Natural killer cell (primary cell): ENCODE data around the gene FAT4. TPM values are rescaled to one million over a fixed set of nuclear protein-coding genes. Genes with fewer than 3 reads are reported as not detected.

ENCODE experiments used
- ATAC-seq, 3 donors: fragments of 150-1000 bp in 2 of 3; fragments of 200-7000 bp in 1 of 3; cut with Tn5 transposase; 1 replicate in 1 of 3; 2 replicates in 2 of 3; pipeline ENCODE4 v1.10.0; 2021; ENCODE audit warnings: mild to moderate bottlenecking in 2 of 3, moderate library complexity in 2 of 3
- DNase-seq, 2 donors: peaks; one replicate each; pipeline versions ENCODE4 v3.0.0 to v3.0.0-alpha.2; 2013 to 2021; ENCODE audit warnings: mixed read lengths in 1 of 2
- H3K27ac ChIP-seq: one replicate; pipeline ENCODE4 v1.5.1; 2013; ENCODE audit warnings: mild to moderate bottlenecking, low read length
- H3K27me3 ChIP-seq: one replicate; pipeline ENCODE4 v1.6.1; 2013; ENCODE audit warnings: low read length; ENCODE audit not compliant: control insufficient read depth, insufficient read depth
- H3K36me3 ChIP-seq: one replicate; pipeline ENCODE4 v1.6.1; 2013; ENCODE audit warnings: low read length; ENCODE audit not compliant: control insufficient read depth, insufficient read depth
- H3K4me1 ChIP-seq: one replicate; pipeline ENCODE4 v1.6.1; 2013; ENCODE audit warnings: low read length; ENCODE audit not compliant: control insufficient read depth, insufficient read depth
- H3K4me3 ChIP-seq: one replicate; pipeline ENCODE4 v1.5.1; 2013; ENCODE audit warnings: low read length
- H3K9me3 ChIP-seq: one replicate; pipeline ENCODE4 v1.6.1; 2013; ENCODE audit warnings: low read length; ENCODE audit not compliant: control insufficient read depth, insufficient read depth
- H3K27ac Mint-ChIP-seq, 2 donors: one replicate each; pipeline ENCODE4 v1.8.0; 2022; ENCODE audit warnings: mild to moderate bottlenecking in 2 of 2, mixed read lengths in 2 of 2, moderate library complexity in 1 of 2
- H3K27me3 Mint-ChIP-seq, 2 donors: one replicate each; pipeline ENCODE4 v1.8.0; 2022; ENCODE audit warnings: low read depth in 2 of 2, mixed read lengths in 2 of 2
- H3K36me3 Mint-ChIP-seq: one replicate; pipeline ENCODE4 v1.8.0; 2022; ENCODE audit warnings: mixed read lengths
- H3K4me1 Mint-ChIP-seq, 2 donors: one replicate each; pipeline ENCODE4 v1.8.0; 2022; ENCODE audit warnings: mixed read lengths in 2 of 2
- H3K4me3 Mint-ChIP-seq: one replicate; pipeline ENCODE4 v1.8.0; 2022; ENCODE audit warnings: mild to moderate bottlenecking, moderate library complexity, mixed read lengths
- H3K9me3 Mint-ChIP-seq, 2 donors: one replicate each; pipeline ENCODE4 v1.8.0; 2022; ENCODE audit warnings: mixed read lengths in 2 of 2
- CTCF ChIP-seq: fragments of 200-600 bp; IDR thresholded peaks from one replicate; pipeline ENCODE4 v1.8.0; 2022; ENCODE audit warnings: antibody characterized with exemption
- WGBS: methylation state at CpG from one replicate; pipeline ENCODE4 v1.1.7; 2013; ENCODE audit warnings: missing lambda C conversion rate; ENCODE audit not compliant: insufficient coverage; 5-methylcytosine and 5-hydroxymethylcytosine counted together
- intact Hi-C: fragments of 100-400 bp; cut with micrococcal nuclease; formaldehyde crosslinking; loops from one replicate; pipeline ENCODE4 v1.14.2; 2022
- total RNA-seq, 4 donors: library from RNA; stranded (reverse); fragments of 120-200 nt in 1 of 4; gene quantifications; one replicate each; pipeline versions ENCODE4 v1.2.3 to v1.2.4, GENCODE V29; 2013 to 2022

FAT4 gene
- total RNA-seq, 3 donors from 2014 or later (not counting 1 experiment from before 2014, with no cell fraction given), result 4.5 to 8.0 (median 5.1) TPM

GRCh38 chr4:125344198-125344597 lies 29.4 kb downstream of the FAT4 start:
- whole genome bisulfite sequencing, result no CpG with 5 or more reads among the region's 2 CpGs
- H3K9me3 Mint-ChIP-seq, result peaks cover 0 to 2% of the 10 kb centered on the region in 2 donors

GRCh38 chr4:125346616-125347015 lies 31.9 kb downstream of the FAT4 start:
- Histone ChIP-seq H3K4me1 (no peaks in the 10 kb centered on the region), H3K9me3 (no peaks in the 10 kb centered on the region), H3K36me3 (no peaks in the 10 kb centered on the region), H3K27me3 (no peaks in the 10 kb centered on the region), H3K27ac (no peak overlapping the region), H3K4me3 (no peak overlapping the region)
- no peaks in the 10 kb centered on the region for H3K36me3 Mint-ChIP-seq
- TF ChIP-seq CTCF, result no peak
- 77% methylated on average over 4 of the region's 4 CpGs for WGBS
- DNase-seq (no peak), ATAC-seq (no peak)
- H3K27ac Mint-ChIP-seq, result no peak overlapping the region
- H3K9me3 Mint-ChIP-seq, result peaks cover 0 to 2% of the 10 kb centered on the region in 2 donors
- no peaks in the 10 kb centered on the region for H3K27me3 Mint-ChIP-seq
- intact Hi-C loops, result no loop called here
- H3K4me3 Mint-ChIP-seq, result no peak overlapping the region
- no peaks in the 10 kb centered on the region for H3K4me1 Mint-ChIP-seq

More at GRCh38 chr4:125344198-125344597, 29.4 kb downstream of the FAT4 start:
- Histone ChIP-seq H3K4me3 (no peak overlapping the region), H3K36me3 (no peaks in the 10 kb centered on the region), H3K27ac (no peak overlapping the region), H3K9me3 (no peaks in the 10 kb centered on the region), H3K27me3 (no peaks in the 10 kb centered on the region), H3K4me1 (no peaks in the 10 kb centered on the region)
- TF ChIP-seq CTCF, result no peak
- no peak overlapping the region for H3K27ac Mint-ChIP-seq
- intact Hi-C loops, result no loop called here
- H3K4me1 Mint-ChIP-seq, result no peaks in the 10 kb centered on the region
- DNase-seq (no peak), ATAC-seq (no peak)
- H3K36me3 Mint-ChIP-seq, result no peaks in the 10 kb centered on the region
- H3K27me3 Mint-ChIP-seq, result no peaks in the 10 kb centered on the region
- no peak overlapping the region for H3K4me3 Mint-ChIP-seq

GRCh38 chr4:125350470-125351135 lies 35.8 kb downstream of the FAT4 start:
- 92% methylated on average over 4 of the region's 4 CpGs for WGBS
- H3K27ac ChIP-seq, result no peak overlapping the region
- H3K4me3 Mint-ChIP-seq, result no peak overlapping the region
- no peaks in the 10 kb centered on the region for H3K36me3 Mint-ChIP-seq
- H3K27me3 Mint-ChIP-seq, result no peaks in the 10 kb centered on the region
- H3K4me1 Mint-ChIP-seq, result peaks cover 0 to 9% of the 10 kb centered on the region in 2 donors
- H3K27ac Mint-ChIP-seq, result no peak overlapping the region
- no peaks in the 10 kb centered on the region for H3K9me3 ChIP-seq
- H3K4me3 ChIP-seq, result no peak overlapping the region
- H3K9me3 Mint-ChIP-seq, result no peaks in the 10 kb centered on the region
- no peaks in the 10 kb centered on the region for H3K27me3 ChIP-seq
- ATAC-seq, result no peak
- H3K4me1 ChIP-seq, result no peaks in the 10 kb centered on the region
- no peak for DNase-seq
- no peaks in the 10 kb centered on the region for H3K36me3 ChIP-seq
- intact Hi-C loops, result no loop called here
- no peak for TF ChIP-seq CTCF

DNA sequence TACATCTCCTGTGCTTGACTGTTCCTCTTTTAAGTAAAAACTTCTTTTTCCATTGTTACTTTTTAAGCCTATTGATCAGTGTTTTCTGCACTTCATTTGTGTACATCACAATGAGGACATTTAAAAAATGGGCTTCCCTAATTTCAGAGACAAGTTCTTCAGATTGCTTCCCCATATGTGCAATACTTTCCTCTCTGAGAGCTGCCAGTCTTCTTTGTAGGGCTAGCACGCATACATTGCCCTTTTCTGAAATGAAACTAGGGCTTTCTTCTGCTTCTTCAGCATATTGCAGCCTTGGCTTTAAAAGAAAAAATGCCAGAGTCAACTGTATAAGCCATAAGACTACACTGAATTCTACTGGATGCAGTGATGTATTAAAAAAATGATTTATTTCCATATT lies 37.8 kb downstream of the FAT4 start:
- DNase-seq (no peak), ATAC-seq (no peak)
- no peaks in the 10 kb centered on the region for H3K27me3 Mint-ChIP-seq
- no peaks in the 10 kb centered on the region for H3K4me1 ChIP-seq
- H3K4me3 Mint-ChIP-seq, result no peak overlapping the region
- no peaks in the 10 kb centered on the region for H3K9me3 ChIP-seq
- no peaks in the 10 kb centered on the region for H3K27me3 ChIP-seq
- intact Hi-C loops, result no loop called here
- H3K4me1 Mint-ChIP-seq, result peaks cover 0 to 9% of the 10 kb centered on the region in 2 donors
- H3K36me3 Mint-ChIP-seq, result no peaks in the 10 kb centered on the region
- 87% methylated on average over 1 of the region's 1 CpG for WGBS
- H3K9me3 Mint-ChIP-seq, result no peaks in the 10 kb centered on the region
- H3K27ac Mint-ChIP-seq, result no peak overlapping the region
- H3K27ac ChIP-seq, result no peak overlapping the region
- no peak for TF ChIP-seq CTCF
- H3K4me3 ChIP-seq, result no peak overlapping the region
- H3K36me3 ChIP-seq, result no peaks in the 10 kb centered on the region
